Endothelial cell of umbilical vein (primary cell): ENCODE measurements around the gene GLDN. TPM values are rescaled to one million over a fixed set of nuclear protein-coding genes. Genes with fewer than 3 reads are reported as not detected.

ENCODE experiments used
- BruUV-seq: library from RNA; stranded (reverse); fragments of 400-500 nt; replicated peaks from 2 replicates; lab custom pipeline; 2021; lab: Mats Ljungman, UMichigan
- CTCF ChIA-PET: fragments of 300-600, 350-600 bp; sonication (Branson Sonifier 250); formaldehyde crosslinking; loops from one replicate; lab custom pipeline; 2021; ENCODE audit warnings: antibody characterized with exemption, inconsistent platforms; lab: Charles Lee
- POLR2A ChIA-PET: fragments of 300-600, 350-600 bp; sonication (Branson Sonifier 250); formaldehyde crosslinking; loops from one replicate; lab custom pipeline; 2021; ENCODE audit warnings: antibody characterized with exemption, inconsistent platforms; lab: Charles Lee
- DNase-seq: peaks from one replicate; pipeline ENCODE4 v3.0.0-alpha.2; 2011; ENCODE audit warnings: low read depth, low spot score
- FAIRE-seq: peaks from 2 replicates; lab custom pipeline; 2011; peaks lifted over from hg19 to GRCh38; lab: Jason Lieb, UNC
- H2AFZ ChIP-seq: 2 replicates; pipeline ENCODE4 v1.6.0; 2012; ENCODE audit warnings: low read depth, low read length, control low read depth, inconsistent platforms
- H3K27ac ChIP-seq: 2 replicates; pipeline ENCODE4 v1.5.1; 2011; ENCODE audit warnings: low read depth, mild to moderate bottlenecking, control low read depth, low read length, moderate library complexity; ENCODE audit not compliant: insufficient read depth
- H3K27me3 ChIP-seq, 2 experiments: 2 replicates each; pipeline versions ENCODE4 v1.6.0 to v1.6.1; 2011; ENCODE audit warnings: low read length in 2 of 2, mixed read lengths in 1 of 2; ENCODE audit not compliant: control insufficient read depth in 2 of 2, insufficient read depth in 2 of 2
- H3K36me3 ChIP-seq, 2 experiments: 2 replicates in 1 of 2; 3 replicates in 1 of 2; pipeline ENCODE4 v1.5.1; 2011; ENCODE audit warnings: low read length in 2 of 2, mild to moderate bottlenecking in 1 of 2, moderate library complexity in 1 of 2; ENCODE audit not compliant: control insufficient read depth in 2 of 2, insufficient read depth in 2 of 2; ENCODE audit errors: extremely low read depth in 1 of 2
- H3K4me1 ChIP-seq: 3 replicates; pipeline ENCODE4 v1.5.1; 2011; ENCODE audit warnings: mild to moderate bottlenecking, low read length; ENCODE audit not compliant: control insufficient read depth, insufficient read depth; ENCODE audit errors: extremely low read depth
- H3K4me2 ChIP-seq: 2 replicates; pipeline ENCODE4 v1.6.1; 2011; ENCODE audit warnings: low read length, control low read depth, mixed read lengths; ENCODE audit not compliant: insufficient read depth
- H3K4me3 ChIP-seq, 3 experiments: fragments of 200-600 bp in 1 of 3; sonication (generic), shearing (Covaris generic) in 1 of 3; replicated peaks in 1 of 3; 2 replicates each; pipeline ENCODE4 v1.5.1; 2011 to 2016; ENCODE audit warnings: control low read depth in 3 of 3, low read length in 3 of 3, mild to moderate bottlenecking in 2 of 3, inconsistent platforms in 1 of 3, low read depth in 1 of 3, moderate library complexity in 1 of 3; ENCODE audit not compliant: insufficient read depth in 1 of 3
- H3K79me2 ChIP-seq: 2 replicates; pipeline ENCODE4 v1.6.0; 2012; ENCODE audit warnings: low read length, inconsistent platforms; ENCODE audit not compliant: control insufficient read depth, insufficient read depth
- H3K9ac ChIP-seq: replicated peaks from 2 replicates; pipeline ENCODE3; 2011; ENCODE audit warnings: low read length, control low read depth; ENCODE audit not compliant: insufficient read depth; ENCODE audit errors: extremely low read depth
- H3K9me1 ChIP-seq: replicated peaks from 3 replicates; pipeline ENCODE4 v1.6.0; 2011; ENCODE audit warnings: mild to moderate bottlenecking, low read length; ENCODE audit not compliant: control insufficient read depth, insufficient read depth; ENCODE audit errors: extremely low read depth
- H3K9me3 ChIP-seq: replicated peaks from 2 replicates; pipeline ENCODE4 v1.5.1; 2012; ENCODE audit warnings: low read length, inconsistent platforms; ENCODE audit not compliant: control insufficient read depth, insufficient read depth
- H4K20me1 ChIP-seq: replicated peaks from 2 replicates; pipeline ENCODE3; 2011; ENCODE audit warnings: mild to moderate bottlenecking, low read length; ENCODE audit not compliant: control insufficient read depth, insufficient read depth; ENCODE audit errors: extremely low read depth
- EZH2 ChIP-seq: IDR thresholded peaks from 2 replicates; pipeline ENCODE4 v1.6.1; 2012; ENCODE audit warnings: borderline replicate concordance, low read depth, mild to moderate bottlenecking, moderate library complexity, low read length, inconsistent platforms; ENCODE audit not compliant: severe bottlenecking
- FOS ChIP-seq: IDR thresholded peaks from 2 replicates; pipeline ENCODE4 v1.6.1; 2011; ENCODE audit warnings: mild to moderate bottlenecking, low read length, moderate library complexity, borderline replicate concordance; ENCODE audit not compliant: insufficient read depth
- GATA2 ChIP-seq: IDR thresholded peaks from 2 replicates; pipeline ENCODE4 v1.7.0; 2011; ENCODE audit warnings: low read depth, mild to moderate bottlenecking, moderate library complexity, mixed read lengths, low read length; ENCODE audit not compliant: insufficient read length, insufficient read depth
- JUN ChIP-seq: IDR thresholded peaks from 2 replicates; pipeline ENCODE4 v1.6.1; 2011; ENCODE audit warnings: borderline replicate concordance, low read depth; ENCODE audit not compliant: insufficient read length, insufficient read depth
- MYC ChIP-seq: IDR thresholded peaks from one replicate; pipeline ENCODE4 v1.6.1; 2011; ENCODE audit warnings: mild to moderate bottlenecking, low read depth, low read length
- POLR2A ChIP-seq: IDR thresholded peaks from 2 replicates; pipeline ENCODE4 v1.6.1; 2012; ENCODE audit warnings: low read depth, mild to moderate bottlenecking, control low read depth, low read length
- POLR2AphosphoS5 ChIP-seq: IDR thresholded peaks from 2 replicates; pipeline ENCODE4 v1.6.1; 2012; ENCODE audit warnings: low read depth, mild to moderate bottlenecking, control low read depth, low read length, moderate library complexity; ENCODE audit not compliant: insufficient read depth
- dilution Hi-C: fragments of 300-500 bp; cut with MboI; formaldehyde crosslinking; loops from one replicate; pipeline ENCODE4 v1.15.0; 2019; ENCODE audit warnings: low sequenced_read_pairs; ENCODE audit not compliant: extremely low pct_ligation_motif_present
- intact Hi-C: fragments of 100-400 bp; cut with micrococcal nuclease; formaldehyde crosslinking; loops from one replicate; pipeline ENCODE4 v1.10.0; 2022
- polyA plus RNA-seq, 4 experiments: library from polyadenylated mRNA; depleted of rRNA in 3 of 4; stranded (reverse) in 3 of 4; unstranded in 1 of 4; fragments of >200 nt; gene quantifications; 2 replicates each; pipeline versions ENCODE4 v1.2.1 to v1.2.3, GENCODE V29; 2011 to 2012; ENCODE audit warnings: missing spikeins in 1 of 4
- total RNA-seq: library from RNA; stranded (reverse); gene quantifications from 2 replicates; pipeline ENCODE4 v1.2.3, GENCODE V29; 2021
- TF ChIP-seq, protein P1 (sequence below): IDR thresholded peaks from 2 replicates; pipeline ENCODE4 v1.6.1; 2011; ENCODE audit not compliant: insufficient read depth, insufficient read length
- TF ChIP-seq, protein P2 (sequence below), 2 donors: IDR thresholded peaks; 1 replicate in 1 of 2; 2 replicates in 1 of 2; pipeline ENCODE4 v1.5.1; 2011; ENCODE audit warnings: low read length in 2 of 2, mild to moderate bottlenecking in 2 of 2, moderate library complexity in 2 of 2, control low read depth in 1 of 2, inconsistent platforms in 1 of 2, low read depth in 1 of 2; ENCODE audit not compliant: insufficient read depth in 1 of 2; ENCODE audit errors: extremely low read depth in 1 of 2

The GLDN gene
- total and polyA plus RNA-seq, 2 donors (not counting 3 experiments of a cell fraction or from before 2014, with no cell fraction given), result not detected

DNA sequence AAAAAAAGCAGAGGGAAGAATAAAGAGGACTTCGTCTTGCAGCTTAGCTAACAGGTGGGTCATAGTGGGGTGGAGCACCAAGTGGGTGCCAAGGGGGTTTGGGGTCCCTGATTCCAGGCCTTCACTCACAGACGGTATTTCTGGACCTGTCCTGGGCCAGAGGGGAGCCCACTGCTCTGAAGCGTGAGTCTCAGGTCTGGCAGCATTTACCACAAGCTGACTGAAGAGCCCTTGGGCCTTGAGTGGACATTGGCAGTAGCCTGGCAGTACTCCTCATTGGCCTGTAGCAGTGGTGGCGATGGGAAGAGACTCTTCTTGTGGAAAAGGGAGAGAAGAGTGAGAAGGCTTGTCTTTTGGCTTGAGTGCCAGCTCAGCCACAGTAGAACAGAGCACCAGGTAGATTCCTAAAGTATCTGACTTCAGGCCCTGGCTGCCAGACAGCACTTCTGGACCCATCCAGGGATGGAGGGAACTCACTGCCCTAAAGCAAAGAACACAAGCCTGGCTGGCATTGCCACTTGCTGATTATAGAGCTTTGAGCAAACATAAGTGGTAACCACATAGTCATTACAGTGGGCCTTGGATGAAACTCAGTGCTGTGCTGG is 72.9 kb downstream of the GLDN start:
- no peak overlapping the region for H3K4me3 ChIP-seq
- H2AFZ ChIP-seq, result no peak overlapping the region
- ChIA-PET POLR2A (no interaction called here), CTCF (no interaction called here)
- no peaks in the 10 kb centered on the region for H4K20me1 ChIP-seq
- no peaks in the 10 kb centered on the region for H3K9me3 ChIP-seq
- TF ChIP-seq POLR2AphosphoS5 (no peak), POLR2A (no peak), EZH2 (no peak), MYC (no peak), JUN (no peak), GATA2 (no peak), FOS (no peak)
- TF ChIP-seq, protein P1, sequence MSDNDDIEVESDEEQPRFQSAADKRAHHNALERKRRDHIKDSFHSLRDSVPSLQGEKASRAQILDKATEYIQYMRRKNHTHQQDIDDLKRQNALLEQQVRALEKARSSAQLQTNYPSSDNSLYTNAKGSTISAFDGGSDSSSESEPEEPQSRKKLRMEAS, result no peak
- TF ChIP-seq, protein P2, sequence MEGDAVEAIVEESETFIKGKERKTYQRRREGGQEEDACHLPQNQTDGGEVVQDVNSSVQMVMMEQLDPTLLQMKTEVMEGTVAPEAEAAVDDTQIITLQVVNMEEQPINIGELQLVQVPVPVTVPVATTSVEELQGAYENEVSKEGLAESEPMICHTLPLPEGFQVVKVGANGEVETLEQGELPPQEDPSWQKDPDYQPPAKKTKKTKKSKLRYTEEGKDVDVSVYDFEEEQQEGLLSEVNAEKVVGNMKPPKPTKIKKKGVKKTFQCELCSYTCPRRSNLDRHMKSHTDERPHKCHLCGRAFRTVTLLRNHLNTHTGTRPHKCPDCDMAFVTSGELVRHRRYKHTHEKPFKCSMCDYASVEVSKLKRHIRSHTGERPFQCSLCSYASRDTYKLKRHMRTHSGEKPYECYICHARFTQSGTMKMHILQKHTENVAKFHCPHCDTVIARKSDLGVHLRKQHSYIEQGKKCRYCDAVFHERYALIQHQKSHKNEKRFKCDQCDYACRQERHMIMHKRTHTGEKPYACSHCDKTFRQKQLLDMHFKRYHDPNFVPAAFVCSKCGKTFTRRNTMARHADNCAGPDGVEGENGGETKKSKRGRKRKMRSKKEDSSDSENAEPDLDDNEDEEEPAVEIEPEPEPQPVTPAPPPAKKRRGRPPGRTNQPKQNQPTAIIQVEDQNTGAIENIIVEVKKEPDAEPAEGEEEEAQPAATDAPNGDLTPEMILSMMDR (IDR thresholded peaks at IDR 0.05; ENCODE audit: extremely low read depth in 1 of 2, insufficient read depth in 1 of 2, low read depth in 1 of 2, low read length in 2 of 2), result no peak
- H3K27ac ChIP-seq, result no peak overlapping the region
- H3K4me1 ChIP-seq, result no peaks in the 10 kb centered on the region
- FAIRE-seq (no peak), DNase-seq (no peak)
- H3K9me1 ChIP-seq, result no peaks in the 10 kb centered on the region
- intact Hi-C loops, result no loop called here
- peaks cover 22 to 35% of the 10 kb centered on the region in 2 experiments for H3K27me3 ChIP-seq
- no TSS peak for BruUV-seq
- no peak overlapping the region for H3K9ac ChIP-seq
- H3K79me2 ChIP-seq, result no peaks in the 10 kb centered on the region
- H3K4me2 ChIP-seq, result no peak overlapping the region
- H3K36me3 ChIP-seq, result no peaks in the 10 kb centered on the region
- dilution Hi-C loops, result no loop called here
